SKM-1 treated with dmso at 0.1 percent for 144 hours (cell line): ENCODE measurements around the gene WNK2.

Source experiments
- DNase-seq: peaks from one replicate; lab custom pipeline; 2025; ENCODE audit not compliant: unreplicated experiment; lab: John Stamatoyannopoulos, UW

WNK2 gene

DNA sequence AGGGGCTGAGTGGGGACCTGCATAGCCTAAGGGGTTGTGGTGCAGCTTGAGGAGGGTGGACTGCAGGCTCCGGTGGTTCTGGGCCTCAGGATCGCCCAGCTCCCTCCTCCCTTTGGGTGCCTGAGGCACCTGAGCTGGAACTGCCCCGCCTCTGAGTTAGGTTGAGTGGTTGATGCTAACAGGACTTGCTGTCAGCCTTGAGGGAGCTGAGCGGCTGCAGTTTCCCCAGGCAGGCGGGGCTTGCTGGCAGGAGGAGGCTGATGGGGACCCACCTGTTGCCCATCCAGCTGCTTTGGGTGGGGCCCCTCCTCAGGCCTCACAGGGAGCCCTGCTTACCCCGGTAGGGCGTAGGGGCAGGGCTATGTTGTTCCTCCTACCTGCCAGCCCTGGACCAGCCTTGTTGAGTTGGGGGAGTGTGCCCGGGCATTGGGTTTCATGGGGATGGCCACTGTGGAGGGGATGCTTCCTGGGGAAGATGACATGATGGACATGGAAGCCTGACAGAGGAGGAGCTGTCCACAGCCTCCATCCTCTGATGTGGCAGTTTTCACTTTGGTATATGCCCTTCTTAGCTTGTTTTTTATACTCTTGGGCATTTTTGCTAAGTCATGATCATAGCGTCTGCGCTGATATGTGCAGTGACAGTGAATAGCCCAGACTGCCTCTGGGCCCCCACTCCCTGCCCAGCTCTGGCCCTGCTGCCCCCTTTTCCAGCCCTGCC, 14.3 kb downstream of the WNK2 start:
- DNase-seq = no peak

DNA sequence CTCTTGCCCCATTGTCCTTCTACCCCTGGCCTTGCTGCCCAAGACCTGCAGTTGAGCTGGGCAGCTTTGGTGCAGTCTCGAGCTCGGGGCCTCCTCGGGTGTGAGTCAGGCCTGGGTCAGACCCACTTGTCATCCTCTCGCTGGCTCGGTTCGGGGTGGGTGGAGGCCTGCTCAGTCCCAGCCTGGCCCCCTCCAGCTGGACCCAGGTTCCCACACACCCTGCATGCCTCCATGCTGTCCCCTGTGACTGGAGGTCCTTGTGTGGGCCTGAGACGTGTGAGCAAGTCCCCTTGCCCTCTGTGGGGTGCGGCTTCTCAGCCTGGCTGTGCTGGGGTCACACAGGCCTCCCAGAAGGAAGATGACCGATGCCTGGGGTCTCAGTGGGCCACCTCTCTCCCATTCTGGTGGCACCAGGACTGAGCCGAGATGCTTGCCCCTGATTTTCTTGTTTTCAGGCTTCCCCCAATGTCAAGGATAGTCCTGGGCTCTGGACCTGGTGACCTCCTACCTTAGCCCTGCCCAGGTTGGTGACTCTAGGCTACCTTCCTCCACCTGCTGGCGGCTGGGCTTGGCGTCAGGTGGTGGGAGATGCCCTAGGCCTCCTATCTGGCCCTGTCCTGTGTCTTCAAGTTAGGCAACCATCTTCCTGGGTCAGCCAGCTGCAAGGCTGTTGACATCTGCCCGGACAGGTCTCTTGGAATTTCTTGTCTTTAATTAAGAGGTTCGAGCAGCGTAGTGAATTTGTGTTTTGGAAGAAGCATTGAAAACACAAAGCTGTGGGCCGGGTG, 15.1 kb downstream of the WNK2 start:
- no peak for DNase-seq

DNA sequence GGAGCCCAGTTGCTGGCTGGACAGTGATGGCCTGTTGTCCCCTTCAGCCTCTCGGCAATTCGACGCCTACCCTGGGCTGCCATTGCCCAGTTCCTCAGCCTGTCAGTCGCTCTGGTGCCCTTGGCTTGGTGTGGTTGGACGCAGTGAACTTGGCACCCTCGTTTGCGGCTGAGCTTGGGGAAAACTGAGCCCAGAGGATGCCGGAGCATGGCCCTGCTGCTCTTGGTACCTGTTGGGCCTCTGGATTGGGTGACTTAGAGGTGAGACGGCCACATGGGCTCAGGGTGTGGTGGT, 16.5 kb downstream of the WNK2 start:
- DNase-seq = no peak

DNA sequence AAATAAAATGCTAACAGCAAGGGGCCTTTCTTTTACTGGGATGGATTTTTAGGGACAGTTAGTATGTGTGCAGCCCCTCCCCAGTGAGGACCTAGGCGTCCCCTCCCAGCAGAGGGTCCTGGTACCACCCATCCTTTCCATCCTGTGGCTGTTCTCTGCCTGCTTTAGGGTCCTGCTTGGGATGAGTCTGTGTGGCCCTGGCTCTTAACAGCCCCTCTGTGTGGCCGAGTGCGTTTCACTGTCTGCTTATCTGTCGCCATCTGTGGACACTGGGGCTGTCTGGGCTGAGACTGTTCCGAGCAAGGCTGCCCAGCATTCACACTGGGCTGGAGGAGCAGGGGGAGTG, 17.0 kb downstream of the WNK2 start:
- DNase-seq = no peak

DNA sequence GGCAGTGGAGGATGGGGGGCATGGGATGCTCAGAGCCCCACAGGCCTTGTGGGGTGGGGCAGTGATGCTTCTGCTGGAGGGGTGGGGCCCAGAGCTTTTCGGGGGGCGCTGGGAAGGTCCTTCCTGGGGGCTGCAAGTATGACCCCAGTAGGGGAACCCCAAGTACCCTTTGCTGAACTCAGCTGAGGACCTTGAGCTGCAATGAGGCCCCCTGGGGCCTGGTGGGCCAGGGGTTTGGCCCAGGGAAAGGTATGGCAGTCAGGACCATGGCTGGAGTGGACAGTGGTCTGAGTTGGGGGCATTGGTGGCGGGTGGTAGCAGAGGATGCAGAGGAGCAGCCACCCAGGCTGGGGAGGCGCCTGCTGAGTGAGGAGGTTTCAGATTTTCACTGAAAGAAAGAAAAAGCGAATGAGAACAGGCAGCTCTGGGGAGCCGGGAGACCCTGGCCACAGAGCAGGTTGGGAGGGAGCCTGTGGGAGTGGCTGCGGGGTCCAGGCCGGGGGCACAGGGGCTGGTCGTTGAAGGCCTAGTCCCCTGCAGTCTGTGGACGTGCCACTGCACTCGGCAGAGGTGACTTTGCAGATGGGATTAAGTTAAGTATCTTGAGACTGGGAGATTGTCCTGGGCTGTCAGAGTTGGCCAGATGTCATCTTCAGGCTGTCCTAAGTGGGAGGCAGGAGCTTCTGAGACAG, 19.2 kb downstream of the WNK2 start:
- DNase-seq = no peak

DNA sequence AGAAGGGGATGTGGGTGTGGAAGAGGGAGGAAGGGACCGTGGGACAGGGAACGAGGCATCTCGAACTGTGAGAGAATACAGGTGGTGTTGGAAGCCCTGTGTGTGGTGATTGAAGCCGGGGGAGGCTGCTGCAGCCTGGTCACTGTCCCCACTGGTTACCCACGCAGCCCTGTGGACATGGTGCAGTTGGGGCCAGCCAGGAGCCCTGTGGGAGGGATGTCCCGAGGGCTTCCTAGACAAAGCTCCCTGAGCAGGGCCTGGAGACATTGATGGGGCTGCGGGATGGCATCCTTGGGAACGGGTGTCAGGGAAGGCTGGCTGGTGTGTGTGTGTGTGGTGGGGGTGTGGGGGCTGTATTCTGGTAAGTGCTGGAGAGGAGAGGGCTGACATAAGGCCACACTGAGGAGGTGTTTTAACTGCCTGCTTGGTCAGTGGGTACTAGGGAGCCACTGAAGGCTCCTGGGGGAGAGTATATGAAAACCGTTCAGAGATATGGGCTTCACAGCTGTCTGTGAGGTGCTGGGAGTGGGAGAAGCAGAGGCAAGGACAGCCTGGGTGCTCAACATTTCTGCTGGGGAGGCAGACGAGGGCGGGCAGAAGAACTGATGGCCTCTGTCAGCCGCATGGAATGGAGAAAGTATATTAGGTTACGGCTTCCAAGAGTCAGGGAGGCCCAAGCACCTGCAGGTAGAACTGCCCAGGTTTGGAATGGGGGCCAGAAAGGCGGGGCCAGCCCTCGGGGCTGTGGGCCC, 20.0 kb downstream of the WNK2 start:
- no peak for DNase-seq

DNA sequence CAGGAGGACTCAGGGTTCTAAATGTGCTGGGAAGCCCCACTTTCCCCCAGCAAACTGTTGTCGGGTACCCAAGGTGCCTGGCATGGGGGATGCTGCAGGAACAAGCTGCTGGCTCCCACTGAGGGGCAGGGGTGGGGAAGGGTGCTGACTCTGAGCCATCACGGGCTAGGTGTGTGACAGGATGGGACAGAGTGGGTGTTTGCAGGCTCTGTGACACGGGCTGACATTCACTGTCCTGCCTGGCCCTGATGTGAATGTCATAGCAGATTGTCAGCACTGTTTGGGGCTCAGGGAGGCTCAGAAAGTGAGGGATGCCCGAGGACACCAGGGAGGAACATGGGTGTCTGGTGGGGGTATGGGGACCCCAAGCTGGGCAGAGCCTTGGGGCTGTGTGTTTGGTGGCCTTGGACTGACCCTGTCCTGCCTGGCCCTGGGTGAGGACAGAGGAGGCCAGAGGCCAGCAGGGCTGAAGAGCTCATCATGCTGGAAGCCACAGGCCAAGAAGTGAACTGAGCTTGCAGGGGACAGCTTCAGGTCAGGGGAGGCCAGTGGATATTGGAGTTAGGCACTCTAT, 20.6 kb downstream of the WNK2 start:
- no peak for DNase-seq

DNA sequence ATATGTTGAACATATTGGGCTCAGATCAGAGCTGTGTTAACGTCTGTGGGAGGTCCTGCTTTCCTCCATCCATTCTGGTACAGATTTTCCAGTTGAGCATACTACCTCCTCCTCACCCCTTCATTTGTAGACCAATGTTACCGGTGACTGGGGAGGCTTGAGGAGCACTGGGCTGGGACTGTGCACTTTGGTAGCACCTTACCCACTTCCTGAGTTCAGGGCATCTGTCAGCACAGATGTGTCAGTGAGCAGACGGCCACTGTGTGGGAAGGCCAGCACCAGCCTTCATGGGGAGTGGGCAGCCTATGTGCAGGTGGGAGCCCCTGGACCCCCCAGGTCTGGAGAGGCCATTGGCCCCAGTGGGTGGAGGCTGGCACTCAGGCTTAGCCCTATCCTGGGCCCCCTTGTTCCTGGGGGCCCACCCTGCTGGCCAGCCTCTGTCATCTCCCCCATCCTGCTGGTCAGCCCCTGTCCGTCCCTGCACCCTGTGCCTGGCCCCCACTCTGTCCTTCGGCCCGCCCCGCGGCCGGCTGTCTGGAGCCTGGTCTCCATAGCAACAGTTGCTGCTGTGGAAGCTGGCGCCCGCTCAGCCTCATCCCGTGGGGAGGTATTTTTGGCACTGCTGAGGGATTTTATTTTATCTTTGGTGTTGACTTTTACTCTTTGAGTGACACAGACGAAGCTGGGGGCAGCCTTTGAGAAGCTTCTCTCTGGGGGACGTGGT, 21.3 kb downstream of the WNK2 start:
- no peak for DNase-seq

DNA sequence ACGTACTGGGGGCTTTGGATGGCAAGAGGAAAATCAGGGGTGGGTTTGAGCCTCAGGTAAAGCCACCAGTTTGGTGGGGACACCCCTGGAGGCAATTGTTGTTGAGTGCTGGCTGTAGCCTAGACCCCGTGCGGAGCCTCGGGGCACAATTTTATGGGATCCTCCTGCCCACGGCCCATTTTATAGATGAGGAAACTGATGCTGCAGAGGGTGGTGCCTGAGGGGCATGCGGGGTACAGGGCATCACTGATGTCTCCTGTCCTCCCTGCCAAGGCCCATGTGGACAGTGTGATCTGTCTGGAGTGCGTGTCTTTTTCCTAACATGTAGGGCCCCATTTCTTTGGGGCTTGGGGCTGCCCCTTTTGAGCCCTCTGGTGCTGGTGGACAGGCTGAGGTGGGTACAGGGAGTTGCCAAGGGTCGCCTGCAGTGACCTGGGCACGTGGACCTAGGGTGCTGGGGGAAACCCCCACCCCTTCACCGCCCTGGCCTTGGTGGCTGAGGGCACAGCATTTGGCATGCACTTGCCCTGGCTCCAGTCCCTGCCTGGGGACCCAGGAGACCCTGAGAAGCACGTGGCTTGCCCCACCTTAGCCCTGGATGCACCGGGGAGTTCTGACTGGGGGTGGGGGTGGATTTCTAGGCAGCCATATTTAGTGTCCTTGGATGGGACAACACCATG, 22.1 kb downstream of the WNK2 start:
- no peak for DNase-seq

DNA sequence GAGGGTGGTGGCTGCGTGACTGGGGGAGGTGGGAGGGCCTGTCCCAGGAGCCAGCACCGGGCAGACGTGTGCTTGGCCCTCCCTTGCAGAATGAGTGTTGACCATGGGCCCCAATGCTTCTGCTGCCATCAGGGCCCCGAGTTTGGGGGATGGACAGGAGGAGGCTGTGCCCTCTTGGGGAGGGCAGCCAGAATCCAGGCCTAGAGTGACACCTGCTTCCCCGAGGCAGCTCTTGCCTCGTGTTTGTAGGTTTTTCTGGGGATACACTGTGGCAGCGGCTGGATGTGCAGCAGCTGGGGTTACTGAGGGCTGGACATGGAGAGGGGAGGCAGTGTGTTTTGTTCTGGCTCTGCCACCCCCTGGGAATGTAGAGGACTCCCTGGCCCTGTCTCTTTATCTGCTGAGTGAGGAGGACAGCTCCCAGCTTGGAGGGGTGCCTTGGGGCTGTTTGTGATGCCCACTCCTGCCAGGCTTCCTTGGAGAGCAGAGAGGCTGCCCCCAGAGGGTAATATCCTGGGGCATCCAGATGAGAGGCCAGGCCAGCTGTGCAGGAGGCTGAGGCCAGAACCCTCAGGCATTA, 22.7 kb downstream of the WNK2 start:
- DNase-seq = no peak

DNA sequence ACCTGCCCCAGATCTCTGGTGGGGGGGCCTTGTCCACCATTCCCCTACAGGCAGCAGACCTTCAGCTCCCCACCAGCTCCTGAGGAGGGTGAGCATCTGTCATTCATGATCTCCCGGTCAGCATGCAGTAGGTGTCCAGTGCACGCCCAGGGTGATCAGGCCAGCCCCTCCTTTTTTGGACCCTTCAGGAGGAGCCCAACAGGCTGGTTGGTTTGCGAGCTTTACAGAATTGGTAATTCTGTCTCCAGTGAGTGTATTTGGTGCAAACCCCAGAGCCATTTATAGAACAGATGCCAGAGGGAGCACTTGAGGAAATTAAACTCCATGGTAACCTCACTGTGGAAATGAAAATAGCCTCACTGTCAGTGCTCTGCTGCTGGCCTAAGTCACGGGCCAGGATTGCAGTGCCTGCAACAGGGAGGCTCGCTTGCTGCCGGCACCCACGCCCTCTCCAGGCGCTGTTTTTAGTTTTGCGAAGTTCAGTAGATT, 23.4 kb downstream of the WNK2 start:
- no peak for DNase-seq

DNA sequence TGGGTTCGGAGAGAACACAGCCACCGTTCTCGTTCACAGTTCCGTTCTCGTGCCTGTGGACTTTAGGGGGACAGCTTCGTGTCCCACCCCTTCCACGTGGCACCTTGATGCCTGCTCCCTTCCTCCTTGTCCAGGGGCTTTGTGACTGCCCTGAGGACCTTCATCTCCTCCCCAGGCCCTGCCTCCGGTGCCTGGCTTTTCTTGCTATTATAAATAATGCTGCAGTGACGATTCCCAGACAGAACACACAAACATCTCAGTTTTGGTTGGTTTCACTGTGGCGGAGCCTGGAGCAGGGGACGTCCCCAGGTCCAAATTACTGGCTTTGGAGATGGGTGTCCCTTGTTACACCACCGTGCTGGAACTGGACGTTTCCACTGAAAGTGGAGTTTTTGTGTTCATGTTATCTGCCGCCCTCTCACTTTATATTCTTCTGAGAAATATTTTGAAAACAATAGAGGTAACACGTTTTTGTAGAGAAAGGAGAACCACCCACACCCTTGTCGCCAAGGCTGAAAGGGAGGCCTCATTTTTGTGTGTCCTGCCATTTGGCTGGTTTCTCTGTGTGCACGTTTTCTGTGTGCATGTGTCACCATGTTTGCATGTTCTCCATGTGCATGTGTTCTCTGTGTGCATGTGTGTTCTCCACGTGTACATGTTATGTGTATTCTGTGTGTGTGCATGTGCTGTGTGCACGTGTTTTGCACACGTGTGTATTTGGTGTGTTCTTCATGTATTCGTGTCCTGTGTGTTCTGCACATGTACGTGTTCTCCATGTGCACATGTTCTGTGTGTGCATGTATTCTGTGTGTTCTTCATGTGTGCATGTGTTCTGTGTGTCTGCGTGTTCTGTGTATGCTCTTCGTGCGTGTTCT, 24.2 kb downstream of the WNK2 start:
- DNase-seq = no peak

DNA sequence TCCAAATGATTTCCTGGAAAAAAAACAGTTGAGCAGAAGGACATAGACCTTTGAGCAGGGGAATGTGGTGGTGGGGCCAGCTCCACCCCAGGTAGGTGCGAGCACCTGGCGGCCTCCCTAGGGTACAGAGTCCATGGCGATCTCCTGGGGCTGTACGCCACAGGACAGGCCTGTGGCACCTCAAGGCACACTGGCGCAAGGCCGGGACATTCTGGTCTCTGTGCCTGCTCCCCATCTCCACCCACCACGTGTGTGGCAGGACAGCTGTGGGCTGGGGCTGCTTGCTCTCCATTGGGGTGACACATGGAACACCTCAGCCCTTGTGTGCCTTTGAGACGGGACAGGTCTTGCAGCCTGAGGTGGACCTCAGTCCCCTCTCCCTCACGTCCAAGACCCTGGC, 25.2 kb downstream of the WNK2 start:
- DNase-seq = no peak

DNA sequence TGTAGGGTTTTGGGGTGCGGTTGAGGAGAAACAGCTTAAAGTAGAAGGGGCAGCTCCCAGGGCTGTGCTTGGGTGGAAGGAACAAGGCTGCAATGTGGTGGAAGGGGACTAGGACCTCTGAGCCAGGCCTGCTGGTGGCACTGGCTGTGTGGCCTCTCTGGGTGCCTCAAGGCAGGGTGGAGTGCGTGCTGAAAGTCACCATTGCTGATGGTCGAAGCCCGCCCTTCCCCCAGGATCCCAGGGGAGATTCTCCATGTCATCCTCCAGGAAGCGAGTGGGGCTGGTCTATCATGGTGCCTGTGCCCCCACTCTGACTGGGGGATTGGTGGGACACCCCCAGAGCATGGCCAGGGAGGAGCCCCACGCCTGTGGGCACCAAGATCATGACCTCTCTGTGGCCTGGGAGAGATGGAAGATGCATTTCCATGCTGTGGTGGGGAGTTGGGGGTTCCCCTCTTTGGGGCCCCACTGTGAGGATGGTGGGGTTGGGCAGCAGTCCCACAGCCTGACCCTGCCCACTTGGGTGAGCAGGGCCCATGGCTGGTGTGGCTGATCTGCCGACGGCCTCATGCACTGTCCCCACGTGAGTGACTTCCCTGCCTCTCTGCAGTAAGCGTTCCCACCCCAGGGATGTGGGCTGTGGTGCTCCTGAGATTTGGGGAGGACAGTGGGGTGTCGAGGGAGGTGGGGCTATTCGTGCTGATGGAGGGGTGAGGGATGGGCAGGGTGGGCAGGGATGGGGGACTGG, 25.8 kb downstream of the WNK2 start:
- DNase-seq = no peak

DNA sequence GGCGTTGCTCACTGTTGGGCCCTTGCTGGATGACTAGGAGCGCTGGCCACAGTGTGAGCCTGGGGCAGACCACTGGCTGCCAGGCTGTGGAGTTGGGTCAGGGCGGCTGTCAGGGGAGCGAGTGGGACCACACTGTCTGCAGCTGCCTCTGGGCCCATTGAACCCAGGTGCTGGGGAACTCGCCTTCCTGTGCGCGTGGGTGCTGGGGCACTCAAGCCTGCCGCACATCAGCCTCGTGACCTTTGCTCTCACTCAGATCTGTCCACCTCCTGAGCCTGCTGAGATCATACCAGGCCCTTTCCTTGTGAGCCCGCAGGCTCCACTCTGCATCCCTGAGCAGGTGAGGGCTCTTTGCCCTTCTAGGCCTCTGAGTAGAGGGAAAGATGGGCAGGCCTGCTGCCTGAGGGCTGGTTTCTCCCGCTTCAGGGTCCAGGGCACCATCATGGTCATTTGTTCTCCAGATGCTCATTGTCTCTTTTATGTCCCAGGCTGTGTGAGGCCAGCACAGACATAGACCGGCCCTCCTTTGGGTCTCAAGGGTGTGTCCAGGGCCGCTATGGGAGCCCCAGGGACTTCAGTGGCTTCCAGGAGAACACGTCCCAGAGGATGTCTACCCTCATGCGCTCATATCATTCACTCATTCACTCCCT, 26.5 kb downstream of the WNK2 start:
- no peak for DNase-seq

DNA sequence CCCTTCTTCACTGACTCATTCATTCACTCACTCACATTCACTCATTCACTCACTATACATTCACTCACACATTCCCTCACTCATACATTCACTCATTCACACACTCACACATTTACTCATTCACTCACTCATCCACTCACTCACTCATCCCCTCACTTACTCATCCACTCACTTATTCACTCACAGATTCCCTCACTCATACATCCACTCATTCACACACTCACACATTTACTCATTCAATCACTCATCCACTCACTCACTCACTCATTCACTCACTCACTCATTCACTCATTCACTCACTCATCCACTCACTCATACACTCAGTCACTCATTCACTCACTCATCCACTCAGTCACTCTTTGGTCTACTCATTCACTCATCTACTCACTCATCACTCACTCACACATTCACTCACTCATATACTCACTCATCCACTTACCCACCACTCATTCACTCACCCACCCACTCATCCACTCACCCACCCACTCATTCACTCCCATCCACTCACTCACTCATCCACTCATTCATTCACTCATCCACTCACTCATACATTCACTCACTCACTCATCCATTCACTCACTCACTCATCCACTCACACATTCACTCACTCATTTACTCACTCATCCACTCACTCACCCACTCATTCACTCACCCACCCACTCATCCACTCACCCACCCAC, 27.2 kb downstream of the WNK2 start:
- no peak for DNase-seq

DNA sequence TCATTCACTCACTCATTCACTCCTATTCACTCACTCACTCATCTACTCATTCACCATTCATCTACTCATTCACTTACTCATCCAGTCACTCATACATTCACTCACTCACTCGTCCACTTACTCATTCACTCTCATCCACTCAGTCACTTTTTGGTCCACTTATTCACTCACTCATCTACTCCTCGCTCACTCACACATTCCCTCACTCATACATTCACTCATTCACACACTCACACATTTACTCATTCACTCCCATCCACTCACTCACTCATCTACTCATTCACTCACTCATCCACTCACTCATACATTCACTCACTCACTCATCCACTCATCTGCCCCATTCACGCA, 27.7 kb downstream of the WNK2 start:
- no peak for DNase-seq
